Measurements from ENCODE around the gene EXOSC5.
"Not testable (repeated sequence)": the region's sequence is repeated elsewhere in the genome, so short reads cannot be mapped to it uniquely, and the experiment has no call there.

Gene EXOSC5

DNA sequence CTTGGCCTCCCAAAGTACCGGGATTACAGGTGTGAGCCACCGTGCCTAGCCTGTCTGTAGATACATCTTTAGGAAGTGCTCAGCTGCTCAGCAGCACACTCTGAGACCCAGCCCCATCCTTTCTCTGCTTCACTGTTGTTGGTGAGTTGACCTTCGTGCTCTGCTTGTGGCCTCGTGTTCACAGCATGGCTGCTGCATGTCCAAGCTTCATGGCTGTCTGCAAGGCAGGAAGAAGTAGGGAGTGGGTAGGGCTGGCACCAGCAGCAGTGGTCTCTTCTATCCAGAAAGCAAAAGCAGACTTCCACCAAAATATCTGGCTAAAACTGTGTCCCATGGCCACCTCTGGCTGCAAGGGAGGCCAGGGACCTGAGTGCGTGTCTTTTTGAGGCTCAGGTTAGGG is 15.8 kb upstream of the EXOSC5 start:
- TF ChIP-seq LEF1 (IDR thresholded peaks at IDR 0.05; ENCODE audit: borderline replicate concordance): no peak
- TF ChIP-seq NFRKB (IDR thresholded peaks at IDR 0.05): no peak
- no peak for TF ChIP-seq CTBP1 (IDR thresholded peaks at IDR 0.05; ENCODE audit: borderline replicate concordance)
- TF ChIP-seq SUZ12 (IDR thresholded peaks at IDR 0.05): no peak
- no peak for TF ChIP-seq ARNT (IDR thresholded peaks at IDR 0.05)
- TF ChIP-seq TARDBP (IDR thresholded peaks at IDR 0.05): no peak
- no peak for TF ChIP-seq ZNF384 (IDR thresholded peaks at IDR 0.05)
- TF ChIP-seq FOXM1 (IDR thresholded peaks at IDR 0.05; ENCODE audit: borderline replicate concordance): no peak
- no peak for TF ChIP-seq L3MBTL2 (conservative IDR thresholded peaks at IDR 0.05)
- TF ChIP-seq SP1 (IDR thresholded peaks at IDR 0.05): no peak
- TF ChIP-seq BHLHE40 (IDR thresholded peaks at IDR 0.05; ENCODE audit: borderline replicate concordance): no peak
- POLR2A ChIA-PET: no interaction called here

DNA sequence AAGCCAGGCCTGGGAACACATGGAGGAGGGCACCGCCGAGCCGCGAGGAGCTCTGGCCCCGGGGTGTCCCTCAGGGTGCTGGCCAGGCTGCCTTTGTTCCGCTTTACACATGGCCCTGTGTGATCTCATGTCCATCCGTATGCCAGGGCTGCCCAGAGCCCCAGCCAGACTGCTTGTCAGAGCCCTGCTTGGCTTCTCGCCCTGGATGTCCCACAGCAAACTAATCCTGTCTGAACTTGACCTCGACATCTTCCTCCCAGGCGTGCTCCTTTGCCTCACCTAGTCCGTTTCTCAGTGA is 14.8 kb upstream of the EXOSC5 start:
- CTCF ChIA-PET: no interaction called here
- POLR2A ChIA-PET: no interaction called here
- no peak for TF ChIP-seq HDGF (IDR thresholded peaks at IDR 0.05; ENCODE audit: borderline replicate concordance)
- TF ChIP-seq, protein P1, sequence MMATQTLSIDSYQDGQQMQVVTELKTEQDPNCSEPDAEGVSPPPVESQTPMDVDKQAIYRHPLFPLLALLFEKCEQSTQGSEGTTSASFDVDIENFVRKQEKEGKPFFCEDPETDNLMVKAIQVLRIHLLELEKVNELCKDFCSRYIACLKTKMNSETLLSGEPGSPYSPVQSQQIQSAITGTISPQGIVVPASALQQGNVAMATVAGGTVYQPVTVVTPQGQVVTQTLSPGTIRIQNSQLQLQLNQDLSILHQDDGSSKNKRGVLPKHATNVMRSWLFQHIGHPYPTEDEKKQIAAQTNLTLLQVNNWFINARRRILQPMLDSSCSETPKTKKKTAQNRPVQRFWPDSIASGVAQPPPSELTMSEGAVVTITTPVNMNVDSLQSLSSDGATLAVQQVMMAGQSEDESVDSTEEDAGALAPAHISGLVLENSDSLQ (IDR thresholded peaks at IDR 0.05): no peak
- TF ChIP-seq FOXA1 (IDR thresholded peaks at IDR 0.05): no peak
- no peak for TF ChIP-seq FOXM1 (IDR thresholded peaks at IDR 0.05; ENCODE audit: borderline replicate concordance)
- no peak for TF ChIP-seq ZNF384 (IDR thresholded peaks at IDR 0.05)
- no peak for TF ChIP-seq TARDBP (IDR thresholded peaks at IDR 0.05)
- TF ChIP-seq NFRKB (IDR thresholded peaks at IDR 0.05): no peak
- no peak for TF ChIP-seq SP1 (IDR thresholded peaks at IDR 0.05)
- no peak for TF ChIP-seq L3MBTL2 (conservative IDR thresholded peaks at IDR 0.05)
- no peak for TF ChIP-seq SUZ12 (IDR thresholded peaks at IDR 0.05)
- no peak for TF ChIP-seq ARNT (IDR thresholded peaks at IDR 0.05)
- TF ChIP-seq BHLHE40 (IDR thresholded peaks at IDR 0.05; ENCODE audit: borderline replicate concordance): no peak
- TF ChIP-seq CTBP1 (IDR thresholded peaks at IDR 0.05; ENCODE audit: borderline replicate concordance): no peak
- no peak for TF ChIP-seq ELF4 (IDR thresholded peaks at IDR 0.05)
- TF ChIP-seq LEF1 (IDR thresholded peaks at IDR 0.05; ENCODE audit: borderline replicate concordance): no peak
- TF ChIP-seq FOXK2 (IDR thresholded peaks at IDR 0.05): no peak
- no peak for DNase-seq (ENCODE audit: extremely low spot score)

More for the DNA sequence above, 15.8 kb upstream of the EXOSC5 start:
- DNase-seq (ENCODE audit: extremely low spot score): no peak
- CTCF ChIA-PET: no interaction called here

DNA sequence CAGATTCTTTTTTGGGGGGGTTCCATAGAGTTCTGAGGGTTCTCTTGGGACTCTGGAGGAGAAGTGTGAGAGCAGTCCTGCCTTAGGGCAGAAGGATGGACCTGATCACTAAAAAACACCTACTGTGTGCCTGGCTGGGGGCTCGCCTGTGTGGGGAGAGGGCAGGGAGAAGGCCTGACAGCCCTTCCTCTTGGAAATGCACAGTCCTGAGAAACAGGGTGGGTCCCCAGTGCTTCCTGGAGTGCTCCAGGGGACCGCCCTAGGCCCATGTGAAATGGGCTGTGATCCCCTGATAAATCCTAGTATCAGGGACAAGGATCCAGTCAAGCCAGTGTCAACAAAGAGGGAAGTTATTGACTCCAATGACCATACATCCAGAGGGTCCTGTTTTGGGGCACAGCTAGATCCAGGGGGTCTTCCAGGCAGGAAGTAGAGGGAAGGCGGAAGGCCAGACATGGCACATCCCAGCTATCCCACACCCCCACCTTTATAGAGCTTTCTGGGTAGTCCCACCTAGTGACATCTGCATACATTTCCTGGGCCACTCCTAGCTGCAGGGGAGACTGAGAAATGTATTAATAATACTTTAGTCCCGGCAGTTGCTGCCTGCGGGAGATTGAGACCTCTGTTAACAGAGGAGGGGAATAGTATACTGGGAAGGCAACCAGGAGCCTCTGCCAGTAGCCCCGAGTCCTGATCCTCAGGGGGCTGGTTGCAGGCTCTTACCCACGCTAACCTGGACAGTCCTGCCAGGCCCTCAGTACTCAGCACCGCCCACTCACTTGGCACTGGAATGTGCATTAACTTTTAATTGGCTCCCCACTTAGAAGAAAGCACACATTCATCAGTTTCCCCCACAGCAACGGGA is 14.2 kb upstream of the EXOSC5 start:
- ChIA-PET CTCF (no interaction called here), POLR2A (no interaction called here)
- TF ChIP-seq TARDBP (IDR thresholded peaks at IDR 0.05) (no peak), NFRKB (IDR thresholded peaks at IDR 0.05) (no peak), FOXK2 (IDR thresholded peaks at IDR 0.05) (no peak), BHLHE40 (IDR thresholded peaks at IDR 0.05; ENCODE audit: borderline replicate concordance) (no peak)
- TF ChIP-seq, protein P1 (IDR thresholded peaks at IDR 0.05): no peak
- DNase-seq (ENCODE audit: extremely low spot score): no peak

DNA sequence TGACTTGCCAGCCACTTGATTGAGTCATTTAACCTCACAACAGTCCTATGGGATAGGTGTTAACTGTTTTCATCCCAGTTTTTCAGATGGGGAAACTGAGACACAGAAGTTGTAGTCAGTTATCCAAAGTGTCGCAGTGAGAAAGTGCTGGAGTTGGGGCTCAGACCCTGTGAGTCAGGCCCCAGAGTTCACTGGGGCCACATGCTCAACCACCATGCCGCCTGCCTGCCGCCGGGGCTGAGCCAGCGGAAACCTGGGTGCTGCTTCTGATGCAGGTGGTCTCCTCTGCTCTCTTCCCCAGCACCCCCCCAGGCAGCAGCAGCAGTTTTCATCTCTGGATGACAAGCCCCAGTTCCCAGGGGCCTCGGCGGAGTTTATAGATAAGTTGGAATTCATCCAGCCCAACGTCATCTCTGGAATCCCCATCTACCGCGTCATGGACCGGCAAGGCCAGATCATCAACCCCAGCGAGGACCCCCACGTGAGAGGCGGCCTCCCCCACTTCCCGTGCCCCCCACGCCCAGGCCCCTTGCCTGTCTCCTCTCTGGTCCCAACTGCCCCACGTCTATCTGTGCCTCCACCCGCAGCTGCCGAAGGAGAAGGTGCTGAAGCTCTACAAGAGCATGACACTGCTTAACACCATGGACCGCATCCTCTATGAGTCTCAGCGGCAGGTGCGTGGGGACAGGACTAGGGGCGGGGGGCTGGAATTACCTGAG is 13.3 kb upstream of the EXOSC5 start:
- TF ChIP-seq FOXK2 (IDR thresholded peaks at IDR 0.05): no peak
- no peak for TF ChIP-seq FOXA1 (IDR thresholded peaks at IDR 0.05)
- TF ChIP-seq CTBP1 (IDR thresholded peaks at IDR 0.05; ENCODE audit: borderline replicate concordance): no peak
- no peak for TF ChIP-seq SUZ12 (IDR thresholded peaks at IDR 0.05)
- no peak for TF ChIP-seq TARDBP (IDR thresholded peaks at IDR 0.05)
- no peak for TF ChIP-seq ZNF384 (IDR thresholded peaks at IDR 0.05)
- TF ChIP-seq FOXM1 (IDR thresholded peaks at IDR 0.05; ENCODE audit: borderline replicate concordance): no peak
- TF ChIP-seq LEF1 (IDR thresholded peaks at IDR 0.05; ENCODE audit: borderline replicate concordance): no peak
- no peak for TF ChIP-seq ELF4 (IDR thresholded peaks at IDR 0.05)
- no peak for TF ChIP-seq BHLHE40 (IDR thresholded peaks at IDR 0.05; ENCODE audit: borderline replicate concordance)
- no peak for TF ChIP-seq L3MBTL2 (conservative IDR thresholded peaks at IDR 0.05)
- TF ChIP-seq, protein P1 (IDR thresholded peaks at IDR 0.05): no peak
- no peak for TF ChIP-seq NFRKB (IDR thresholded peaks at IDR 0.05)
- TF ChIP-seq HDGF (IDR thresholded peaks at IDR 0.05; ENCODE audit: borderline replicate concordance): no peak
- no peak for TF ChIP-seq SP1 (IDR thresholded peaks at IDR 0.05)
- TF ChIP-seq ARNT (IDR thresholded peaks at IDR 0.05): no peak
- POLR2A ChIA-PET: interaction anchor here (1.0 kb wide), 1 partner anchor 29 kb away, joined by 3 read pairs; the partner anchor contains the start of gene DMAC2
- CTCF ChIA-PET: no interaction called here
- DNase-seq (ENCODE audit: extremely low spot score): no peak

DNA sequence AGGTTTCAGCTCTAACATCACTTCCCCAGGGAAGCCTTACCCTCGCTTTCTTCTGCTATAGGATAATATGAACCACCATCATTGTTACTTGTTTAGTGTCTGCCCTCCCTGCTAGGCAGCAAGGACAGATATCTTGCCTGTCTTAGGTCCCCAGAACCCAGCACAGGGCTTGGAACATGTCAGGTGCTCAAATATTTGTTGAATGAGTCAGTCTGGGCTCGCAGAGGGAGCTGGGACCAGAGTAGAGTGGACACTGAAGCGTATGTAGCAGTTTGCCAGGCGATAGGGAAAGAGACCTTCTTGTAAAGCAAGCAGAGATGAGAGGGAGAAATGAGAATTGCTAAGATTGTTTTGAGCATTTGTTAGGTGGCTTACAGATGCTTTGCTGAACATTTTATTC is 12.1 kb upstream of the EXOSC5 start:
- no peak for DNase-seq (ENCODE audit: extremely low spot score)
- ChIA-PET POLR2A (interaction anchor here (1.9 kb wide), 1 partner anchor 10 kb away, joined by 8 read pairs; no protein-coding TSS in a partner anchor), CTCF (interaction anchor here (0.6 to 1.4 kb wide), 2 partner anchors 30 to 158 kb away, joined by 3 read pairs; partner anchors contain the start of gene DMAC2)
- TF ChIP-seq ELF4 (IDR thresholded peaks at IDR 0.05): no peak
- TF ChIP-seq FOXM1 (IDR thresholded peaks at IDR 0.05; ENCODE audit: borderline replicate concordance): no peak
- TF ChIP-seq HDGF (IDR thresholded peaks at IDR 0.05; ENCODE audit: borderline replicate concordance): no peak
- TF ChIP-seq CTBP1 (IDR thresholded peaks at IDR 0.05; ENCODE audit: borderline replicate concordance): no peak
- TF ChIP-seq TARDBP (IDR thresholded peaks at IDR 0.05): no peak
- TF ChIP-seq BHLHE40 (IDR thresholded peaks at IDR 0.05; ENCODE audit: borderline replicate concordance): no peak
- TF ChIP-seq NFRKB (IDR thresholded peaks at IDR 0.05): no peak
- TF ChIP-seq SP1 (IDR thresholded peaks at IDR 0.05): no peak
- no peak for TF ChIP-seq L3MBTL2 (conservative IDR thresholded peaks at IDR 0.05)

DNA sequence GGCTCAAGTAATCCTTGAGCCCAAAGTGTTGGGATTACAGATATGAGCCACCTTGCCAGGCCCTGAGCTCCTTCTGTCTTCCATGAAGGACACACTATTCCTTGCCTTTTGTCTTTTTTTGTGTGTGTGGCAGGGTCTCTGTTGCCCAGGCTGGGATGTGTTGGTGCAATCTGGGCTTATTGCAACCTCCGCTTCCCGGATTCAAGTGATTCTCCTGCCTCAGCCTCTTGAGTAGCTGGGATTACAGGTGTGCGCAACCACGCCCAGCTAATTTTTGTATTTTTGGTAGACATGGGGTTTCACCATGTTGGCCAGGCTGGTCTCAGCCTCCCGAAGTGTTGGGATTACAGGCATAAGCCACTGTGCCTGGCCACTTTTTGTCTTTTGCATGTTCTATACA is 11.7 kb upstream of the EXOSC5 start:
- CTCF ChIA-PET: interaction anchor here (1.4 kb wide), 1 partner anchor 31 kb away, joined by 3 read pairs; the partner anchor contains the start of gene DMAC2

More for the DNA sequence above, 11.7 kb upstream of the EXOSC5 start:
- POLR2A ChIA-PET: interaction anchor here (1.9 kb wide), 1 partner anchor 10 kb away, joined by 8 read pairs; no protein-coding TSS in a partner anchor
- DNase-seq (ENCODE audit: extremely low spot score): not testable (repeated sequence)

All from HEK293T (cell line).